H9 (cell line): ENCODE results near the gene CDKL1. TPM values are rescaled to one million over a fixed set of nuclear protein-coding genes. Genes with fewer than 3 reads are reported as not detected.

ENCODE experiments used
- DNase-seq: peaks from one replicate; pipeline ENCODE4 v3.0.0-alpha.2; 2017
- H2AFZ ChIP-seq: one replicate; pipeline ENCODE4 v1.6.1; 2013; ENCODE audit warnings: mild to moderate bottlenecking, low read length, control low read depth, moderate library complexity
- H2AK5ac ChIP-seq: 2 replicates; pipeline ENCODE4 v1.6.1; 2013; ENCODE audit warnings: low read length, control low read depth, mixed read lengths; ENCODE audit not compliant: insufficient read length
- H2BK120ac ChIP-seq: one replicate; pipeline ENCODE4 v1.6.1; 2013; ENCODE audit warnings: low read depth, mild to moderate bottlenecking, low read length, control low read depth, inconsistent platforms; ENCODE audit not compliant: poor library complexity, severe bottlenecking
- H2BK12ac ChIP-seq: 2 replicates; pipeline ENCODE4 v1.6.1; 2013; ENCODE audit warnings: low read length, control low read depth, mixed read lengths, low read depth; ENCODE audit not compliant: insufficient read length
- H2BK15ac ChIP-seq: 2 replicates; pipeline ENCODE4 v1.6.1; 2013; ENCODE audit warnings: low read depth, low read length, control low read depth
- H2BK20ac ChIP-seq: one replicate; pipeline ENCODE4 v1.6.1; 2013; ENCODE audit warnings: low read depth, mild to moderate bottlenecking, low read length, control low read depth, inconsistent platforms; ENCODE audit not compliant: poor library complexity, severe bottlenecking
- H2BK5ac ChIP-seq: 2 replicates; pipeline ENCODE4 v1.6.1; 2013; ENCODE audit warnings: low read length, control low read depth, mixed read lengths; ENCODE audit not compliant: insufficient read length
- H3K14ac ChIP-seq: 2 replicates; pipeline ENCODE4 v1.6.1; 2013; ENCODE audit warnings: low read length, control low read depth; ENCODE audit not compliant: insufficient read depth
- H3K18ac ChIP-seq: 2 replicates; pipeline ENCODE4 v1.6.1; 2013; ENCODE audit warnings: low read depth, mild to moderate bottlenecking, mixed read lengths, low read length, control low read depth; ENCODE audit not compliant: insufficient read length
- H3K23ac ChIP-seq: 2 replicates; pipeline ENCODE4 v1.6.1; 2013; ENCODE audit warnings: low read length, control low read depth, mixed read lengths, low read depth; ENCODE audit not compliant: insufficient read length
- H3K23me2 ChIP-seq: 2 replicates; pipeline ENCODE4 v1.6.1; 2013; ENCODE audit warnings: low read depth, mild to moderate bottlenecking, mixed read lengths, low read length, control low read depth; ENCODE audit not compliant: insufficient read length, poor library complexity, severe bottlenecking
- H3K27ac ChIP-seq: 2 replicates; pipeline ENCODE4 v1.5.1; 2013; ENCODE audit warnings: low read length, control low read depth, mixed read lengths, low read depth; ENCODE audit not compliant: insufficient read length
- H3K27me3 ChIP-seq: 2 replicates; pipeline ENCODE4 v1.6.1; 2013; ENCODE audit warnings: low read length, control low read depth, inconsistent platforms; ENCODE audit not compliant: insufficient read depth
- H3K4ac ChIP-seq: 2 replicates; pipeline ENCODE4 v1.6.1; 2013; ENCODE audit warnings: low read depth, mild to moderate bottlenecking, control low read depth, inconsistent platforms, low read length, moderate library complexity
- H3K4me1 ChIP-seq: 2 replicates; pipeline ENCODE4 v1.6.1; 2013; ENCODE audit warnings: low read length, control low read depth, inconsistent platforms; ENCODE audit not compliant: insufficient read depth
- H3K4me2 ChIP-seq: 2 replicates; pipeline ENCODE4 v1.6.1; 2013; ENCODE audit warnings: low read length, control low read depth, mixed read lengths; ENCODE audit not compliant: insufficient read length, insufficient read depth
- H3K56ac ChIP-seq: 2 replicates; pipeline ENCODE4 v1.6.1; 2013; ENCODE audit warnings: low read depth, mild to moderate bottlenecking, mixed read lengths, low read length, control low read depth; ENCODE audit not compliant: insufficient read length
- H3K79me1 ChIP-seq: 2 replicates; pipeline ENCODE4 v1.6.1; 2013; ENCODE audit warnings: low read depth, mild to moderate bottlenecking, moderate library complexity, low read length, control low read depth, inconsistent platforms; ENCODE audit not compliant: insufficient read depth, poor library complexity, severe bottlenecking
- H3K79me2 ChIP-seq: 2 replicates; pipeline ENCODE4 v1.6.1; 2013; ENCODE audit warnings: low read length, control low read depth, inconsistent platforms; ENCODE audit not compliant: insufficient read depth
- H3K9ac ChIP-seq: 2 replicates; pipeline ENCODE4 v1.6.1; 2013; ENCODE audit warnings: low read length, control low read depth, mixed read lengths; ENCODE audit not compliant: insufficient read length; ENCODE audit errors: extremely low read depth
- H3K9me3 ChIP-seq: one replicate; pipeline ENCODE4 v1.6.1; 2013; ENCODE audit warnings: low read depth, low read length, inconsistent platforms; ENCODE audit not compliant: control insufficient read depth
- H3T11ph ChIP-seq: one replicate; pipeline ENCODE4 v1.6.1; 2013; ENCODE audit warnings: mild to moderate bottlenecking, low read length, control low read depth, inconsistent platforms
- H4K20me1 ChIP-seq: one replicate; pipeline ENCODE4 v1.6.1; 2013; ENCODE audit not compliant: control insufficient read depth, insufficient read length, insufficient read depth
- H4K5ac ChIP-seq: 2 replicates; pipeline ENCODE4 v1.6.1; 2013; ENCODE audit warnings: low read depth, mild to moderate bottlenecking, mixed read lengths, low read length, control low read depth; ENCODE audit not compliant: insufficient read length
- H4K8ac ChIP-seq: replicated peaks from 2 replicates; pipeline ENCODE4 v1.6.1; 2013; ENCODE audit warnings: low read length, control low read depth, mixed read lengths, low read depth; ENCODE audit not compliant: insufficient read length
- H4K91ac ChIP-seq: 2 replicates; pipeline ENCODE4 v1.6.1; 2013; ENCODE audit warnings: low read depth, mild to moderate bottlenecking, moderate library complexity, mixed read lengths, low read length, control low read depth; ENCODE audit not compliant: insufficient read length
- H3K27ac Mint-ChIP-seq, 3 experiments: 2 replicates in 2 of 3; 3 replicates in 1 of 3; pipeline ENCODE4 v1.8.0; 2020 to 2021; ENCODE audit warnings: mixed read lengths in 3 of 3, mild to moderate bottlenecking in 1 of 3, moderate library complexity in 1 of 3
- H3K27me3 Mint-ChIP-seq: 2 replicates; pipeline ENCODE4 v1.8.0; 2021; ENCODE audit warnings: low read depth, mild to moderate bottlenecking, moderate library complexity, mixed read lengths
- H3K36me3 Mint-ChIP-seq, 3 experiments: 2 replicates in 2 of 3; 3 replicates in 1 of 3; pipeline ENCODE4 v1.8.0; 2020 to 2021; ENCODE audit warnings: low read depth in 3 of 3, mixed read lengths in 3 of 3; ENCODE audit not compliant: insufficient read depth in 1 of 3
- H3K4me1 Mint-ChIP-seq, 2 experiments: 2 replicates each; pipeline ENCODE4 v1.8.0; 2020; ENCODE audit warnings: mixed read lengths in 2 of 2
- H3K4me3 Mint-ChIP-seq, 2 experiments: 2 replicates in 1 of 2; 3 replicates in 1 of 2; pipeline ENCODE4 v1.8.0; 2020 to 2021; ENCODE audit warnings: mild to moderate bottlenecking in 2 of 2, mixed read lengths in 2 of 2, moderate library complexity in 1 of 2
- H3K9me3 Mint-ChIP-seq, 2 experiments: 2 replicates in 1 of 2; 3 replicates in 1 of 2; pipeline ENCODE4 v1.8.0; 2020; ENCODE audit warnings: mild to moderate bottlenecking in 2 of 2, mixed read lengths in 2 of 2, moderate library complexity in 1 of 2
- WGBS: extraction: QIAGEN DNeasy Blood & Tissue Kit; methylation state at CpG from one replicate; pipeline ENCODE4 v1.1.7; 2013; ENCODE audit warnings: missing lambda C conversion rate, low lambda C conversion rate, mixed read lengths; ENCODE audit not compliant: insufficient read length; ENCODE audit errors: extremely low coverage; 5-methylcytosine and 5-hydroxymethylcytosine counted together
- total RNA-seq: library from RNA; stranded (reverse); gene quantifications from 2 replicates; pipeline ENCODE4 v1.2.1, GENCODE V29; 2021
- TF ChIP-seq, protein P1 (sequence below): fragments of 200-600 bp; sonication (generic); conservative IDR thresholded peaks from 3 replicates; pipeline ENCODE4 v1.8.0; 2021; ENCODE audit warnings: antibody characterized with exemption, mild to moderate bottlenecking

CDKL1 gene
- total RNA-seq, 1 experiment from 2014 or later: 0.72 TPM

DNA sequence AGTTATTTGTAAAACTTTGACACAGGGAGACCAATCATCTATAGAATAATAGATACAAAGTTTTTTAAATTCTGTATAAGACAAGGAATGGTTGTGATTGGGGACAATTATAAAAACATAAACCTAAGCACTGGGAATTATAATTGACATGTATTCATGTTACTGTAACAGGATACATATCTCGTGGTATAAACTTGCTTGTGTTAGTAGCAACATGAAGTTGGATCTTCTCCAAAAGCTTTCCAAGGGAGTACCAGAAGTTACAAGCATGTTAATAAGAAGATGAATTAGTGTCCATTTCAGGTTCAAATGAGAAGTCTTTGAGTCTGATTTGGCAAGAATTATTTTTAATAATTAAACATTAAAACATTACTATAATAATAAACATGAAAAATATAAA is 42.2 kb downstream of the CDKL1 start:
- no peaks in the 10 kb centered on the region for H4K20me1 ChIP-seq
- no peak overlapping the region for H3K56ac ChIP-seq
- H3K27me3 ChIP-seq: no peaks in the 10 kb centered on the region
- no peaks in the 10 kb centered on the region for H3K79me2 ChIP-seq
- Mint-ChIP-seq H3K27me3 (no peaks in the 10 kb centered on the region), H3K27ac (no peak overlapping the region), H3K9me3 (no peaks in the 10 kb centered on the region), H3K4me1 (peaks cover 12 to 16% of the 10 kb centered on the region in 2 experiments; a peak in 3 of 4 replicates), H3K36me3 (no peaks in the 10 kb centered on the region), H3K4me3 (no peak overlapping the region)
- H4K5ac ChIP-seq: no peak overlapping the region
- H4K8ac ChIP-seq: no peak overlapping the region
- H3K23me2 ChIP-seq: no peaks in the 10 kb centered on the region
- H2AK5ac ChIP-seq: no peak overlapping the region
- no peak overlapping the region for H3K18ac ChIP-seq
- no peak overlapping the region for H2BK5ac ChIP-seq
- no peaks in the 10 kb centered on the region for H3K9me3 ChIP-seq
- no peak overlapping the region for H2BK12ac ChIP-seq
- H2AFZ ChIP-seq: no peak overlapping the region
- H2BK20ac ChIP-seq: no peak overlapping the region
- H3K9ac ChIP-seq: no peak overlapping the region
- no peak overlapping the region for H2BK120ac ChIP-seq
- no peak overlapping the region for H3K27ac ChIP-seq
- no peak overlapping the region for H3T11ph ChIP-seq
- TF ChIP-seq, protein P1, sequence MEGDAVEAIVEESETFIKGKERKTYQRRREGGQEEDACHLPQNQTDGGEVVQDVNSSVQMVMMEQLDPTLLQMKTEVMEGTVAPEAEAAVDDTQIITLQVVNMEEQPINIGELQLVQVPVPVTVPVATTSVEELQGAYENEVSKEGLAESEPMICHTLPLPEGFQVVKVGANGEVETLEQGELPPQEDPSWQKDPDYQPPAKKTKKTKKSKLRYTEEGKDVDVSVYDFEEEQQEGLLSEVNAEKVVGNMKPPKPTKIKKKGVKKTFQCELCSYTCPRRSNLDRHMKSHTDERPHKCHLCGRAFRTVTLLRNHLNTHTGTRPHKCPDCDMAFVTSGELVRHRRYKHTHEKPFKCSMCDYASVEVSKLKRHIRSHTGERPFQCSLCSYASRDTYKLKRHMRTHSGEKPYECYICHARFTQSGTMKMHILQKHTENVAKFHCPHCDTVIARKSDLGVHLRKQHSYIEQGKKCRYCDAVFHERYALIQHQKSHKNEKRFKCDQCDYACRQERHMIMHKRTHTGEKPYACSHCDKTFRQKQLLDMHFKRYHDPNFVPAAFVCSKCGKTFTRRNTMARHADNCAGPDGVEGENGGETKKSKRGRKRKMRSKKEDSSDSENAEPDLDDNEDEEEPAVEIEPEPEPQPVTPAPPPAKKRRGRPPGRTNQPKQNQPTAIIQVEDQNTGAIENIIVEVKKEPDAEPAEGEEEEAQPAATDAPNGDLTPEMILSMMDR: no peak
- H2BK15ac ChIP-seq: no peak overlapping the region
- H3K79me1 ChIP-seq: no peaks in the 10 kb centered on the region
- no peak overlapping the region for H3K14ac ChIP-seq
- DNase-seq: no peak
- no peak overlapping the region for H3K23ac ChIP-seq
- H4K91ac ChIP-seq: no peak overlapping the region
- no CpG with 5 or more reads among the region's 1 CpG for WGBS
- H3K4ac ChIP-seq: no peak overlapping the region
- H3K4me1 ChIP-seq: no peaks in the 10 kb centered on the region; the same call in 1 of the 2 replicates
- H3K4me2 ChIP-seq: no peak overlapping the region
